WTC11 (cell line): ENCODE results near the gene TTC19.

Experiments
- CBFB ChIP-seq: sonication (generic); formaldehyde crosslinking; IDR thresholded peaks from 2 replicates; pipeline ENCODE4 v1.8.1; 2022; ENCODE audit warnings: mild to moderate bottlenecking, low read depth, missing genetic modification reagents
- CREB1 ChIP-seq: sonication (generic); formaldehyde crosslinking; IDR thresholded peaks from 2 replicates; pipeline ENCODE4 v1.8.0; 2023; ENCODE audit warnings: mild to moderate bottlenecking, missing genetic modification reagents
- CREM ChIP-seq: sonication (generic); formaldehyde crosslinking; IDR thresholded peaks from 2 replicates; pipeline ENCODE4 v1.8.1; 2022; ENCODE audit warnings: mild to moderate bottlenecking, missing genetic modification reagents, moderate library complexity
- ETV6 ChIP-seq: sonication (generic); formaldehyde crosslinking; IDR thresholded peaks from 2 replicates; pipeline ENCODE4 v1.8.1; 2022; ENCODE audit warnings: mild to moderate bottlenecking, missing genetic modification reagents
- FOXK1 ChIP-seq: sonication (generic); formaldehyde crosslinking; IDR thresholded peaks from 2 replicates; pipeline ENCODE4 v1.8.0; 2022; ENCODE audit warnings: mild to moderate bottlenecking, moderate library complexity, missing genetic modification reagents
- ZNF121 ChIP-seq: sonication (generic); formaldehyde crosslinking; IDR thresholded peaks from 2 replicates; pipeline ENCODE4 v1.8.0; 2023; ENCODE audit warnings: missing genetic modification reagents
- TF ChIP-seq, protein P1 (sequence below): fragments of 200-600 bp; IDR thresholded peaks from 2 replicates; pipeline ENCODE4 v1.8.0; 2022; ENCODE audit warnings: antibody characterized with exemption
- TF ChIP-seq, protein P2 (sequence below): fragments of 250-450 bp; sonication (Bioruptor Pico); IDR thresholded peaks from 2 replicates; pipeline ENCODE4 v1.9.0; 2021; ENCODE audit warnings: mild to moderate bottlenecking
- TF ChIP-seq, protein P3 (sequence below): sonication (generic); formaldehyde crosslinking; IDR thresholded peaks from 2 replicates; pipeline ENCODE4 v1.8.0; 2022; ENCODE audit warnings: mild to moderate bottlenecking, missing genetic modification reagents
- TF ChIP-seq, protein P4 (sequence below): sonication (generic); formaldehyde crosslinking; IDR thresholded peaks from 2 replicates; pipeline ENCODE4 v1.8.1; 2022; ENCODE audit warnings: low read depth, mild to moderate bottlenecking, moderate library complexity, missing genetic modification reagents, borderline replicate concordance
- TF ChIP-seq, protein P5 (sequence below): sonication (generic); formaldehyde crosslinking; IDR thresholded peaks from 2 replicates; pipeline ENCODE4 v1.8.0; 2022; ENCODE audit warnings: mild to moderate bottlenecking, missing genetic modification reagents
- TF ChIP-seq, protein P6 (sequence below): sonication (generic); formaldehyde crosslinking; IDR thresholded peaks from 2 replicates; pipeline ENCODE4 v1.8.0; 2022; ENCODE audit warnings: missing genetic modification reagents
- TF ChIP-seq, protein P7 (sequence below): sonication (generic); formaldehyde crosslinking; IDR thresholded peaks from 2 replicates; pipeline ENCODE4 v1.8.1; 2023; ENCODE audit warnings: mild to moderate bottlenecking, missing genetic modification reagents, moderate library complexity

DNA sequence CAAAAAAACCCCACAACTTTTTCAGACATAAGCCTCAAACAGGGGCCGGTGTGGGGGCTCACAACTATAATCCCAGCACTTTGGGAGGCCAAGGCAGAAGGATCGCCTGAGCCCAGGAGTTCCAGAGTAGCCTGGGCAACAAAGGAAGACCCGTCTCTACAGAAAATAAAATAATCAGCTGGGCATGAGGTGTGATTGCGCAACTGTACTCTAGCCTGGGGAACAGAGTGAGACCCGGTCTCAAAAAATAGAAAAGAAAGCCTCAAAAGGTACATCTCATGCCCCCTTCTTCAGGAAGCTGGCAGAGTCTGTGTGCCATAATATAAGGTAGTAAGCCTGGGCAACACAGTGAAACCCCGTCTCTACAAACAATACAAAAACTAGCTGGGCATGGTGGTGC, 3.3 kb upstream of the TTC19 start:
- TF ChIP-seq, protein P1, sequence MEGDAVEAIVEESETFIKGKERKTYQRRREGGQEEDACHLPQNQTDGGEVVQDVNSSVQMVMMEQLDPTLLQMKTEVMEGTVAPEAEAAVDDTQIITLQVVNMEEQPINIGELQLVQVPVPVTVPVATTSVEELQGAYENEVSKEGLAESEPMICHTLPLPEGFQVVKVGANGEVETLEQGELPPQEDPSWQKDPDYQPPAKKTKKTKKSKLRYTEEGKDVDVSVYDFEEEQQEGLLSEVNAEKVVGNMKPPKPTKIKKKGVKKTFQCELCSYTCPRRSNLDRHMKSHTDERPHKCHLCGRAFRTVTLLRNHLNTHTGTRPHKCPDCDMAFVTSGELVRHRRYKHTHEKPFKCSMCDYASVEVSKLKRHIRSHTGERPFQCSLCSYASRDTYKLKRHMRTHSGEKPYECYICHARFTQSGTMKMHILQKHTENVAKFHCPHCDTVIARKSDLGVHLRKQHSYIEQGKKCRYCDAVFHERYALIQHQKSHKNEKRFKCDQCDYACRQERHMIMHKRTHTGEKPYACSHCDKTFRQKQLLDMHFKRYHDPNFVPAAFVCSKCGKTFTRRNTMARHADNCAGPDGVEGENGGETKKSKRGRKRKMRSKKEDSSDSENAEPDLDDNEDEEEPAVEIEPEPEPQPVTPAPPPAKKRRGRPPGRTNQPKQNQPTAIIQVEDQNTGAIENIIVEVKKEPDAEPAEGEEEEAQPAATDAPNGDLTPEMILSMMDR, result no peak
- TF ChIP-seq, protein P2, sequence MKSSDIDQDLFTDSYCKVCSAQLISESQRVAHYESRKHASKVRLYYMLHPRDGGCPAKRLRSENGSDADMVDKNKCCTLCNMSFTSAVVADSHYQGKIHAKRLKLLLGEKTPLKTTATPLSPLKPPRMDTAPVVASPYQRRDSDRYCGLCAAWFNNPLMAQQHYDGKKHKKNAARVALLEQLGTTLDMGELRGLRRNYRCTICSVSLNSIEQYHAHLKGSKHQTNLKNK, result no peak
- TF ChIP-seq CBFB (no peak), ETV6 (CRISPR knock-in tag) (no peak), ZNF121 (no peak), FOXK1 (CRISPR knock-in tag) (no peak), CREM (CRISPR knock-in tag) (no peak), CREB1 (CRISPR knock-in tag) (no peak)
- TF ChIP-seq, protein P3, sequence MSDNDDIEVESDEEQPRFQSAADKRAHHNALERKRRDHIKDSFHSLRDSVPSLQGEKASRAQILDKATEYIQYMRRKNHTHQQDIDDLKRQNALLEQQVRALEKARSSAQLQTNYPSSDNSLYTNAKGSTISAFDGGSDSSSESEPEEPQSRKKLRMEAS (CRISPR knock-in tag), result no peak
- TF ChIP-seq, protein P4, sequence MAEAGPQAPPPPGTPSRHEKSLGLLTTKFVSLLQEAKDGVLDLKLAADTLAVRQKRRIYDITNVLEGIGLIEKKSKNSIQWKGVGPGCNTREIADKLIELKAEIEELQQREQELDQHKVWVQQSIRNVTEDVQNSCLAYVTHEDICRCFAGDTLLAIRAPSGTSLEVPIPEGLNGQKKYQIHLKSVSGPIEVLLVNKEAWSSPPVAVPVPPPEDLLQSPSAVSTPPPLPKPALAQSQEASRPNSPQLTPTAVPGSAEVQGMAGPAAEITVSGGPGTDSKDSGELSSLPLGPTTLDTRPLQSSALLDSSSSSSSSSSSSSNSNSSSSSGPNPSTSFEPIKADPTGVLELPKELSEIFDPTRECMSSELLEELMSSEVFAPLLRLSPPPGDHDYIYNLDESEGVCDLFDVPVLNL (CRISPR knock-in tag), result no peak
- TF ChIP-seq, protein P5, sequence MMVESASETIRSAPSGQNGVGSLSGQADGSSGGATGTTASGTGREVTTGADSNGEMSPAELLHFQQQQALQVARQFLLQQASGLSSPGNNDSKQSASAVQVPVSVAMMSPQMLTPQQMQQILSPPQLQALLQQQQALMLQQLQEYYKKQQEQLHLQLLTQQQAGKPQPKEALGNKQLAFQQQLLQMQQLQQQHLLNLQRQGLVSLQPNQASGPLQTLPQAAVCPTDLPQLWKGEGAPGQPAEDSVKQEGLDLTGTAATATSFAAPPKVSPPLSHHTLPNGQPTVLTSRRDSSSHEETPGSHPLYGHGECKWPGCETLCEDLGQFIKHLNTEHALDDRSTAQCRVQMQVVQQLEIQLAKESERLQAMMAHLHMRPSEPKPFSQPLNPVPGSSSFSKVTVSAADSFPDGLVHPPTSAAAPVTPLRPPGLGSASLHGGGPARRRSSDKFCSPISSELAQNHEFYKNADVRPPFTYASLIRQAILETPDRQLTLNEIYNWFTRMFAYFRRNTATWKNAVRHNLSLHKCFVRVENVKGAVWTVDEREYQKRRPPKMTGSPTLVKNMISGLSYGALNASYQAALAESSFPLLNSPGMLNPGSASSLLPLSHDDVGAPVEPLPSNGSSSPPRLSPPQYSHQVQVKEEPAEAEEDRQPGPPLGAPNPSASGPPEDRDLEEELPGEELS (CRISPR knock-in tag), result no peak
- TF ChIP-seq, protein P6, sequence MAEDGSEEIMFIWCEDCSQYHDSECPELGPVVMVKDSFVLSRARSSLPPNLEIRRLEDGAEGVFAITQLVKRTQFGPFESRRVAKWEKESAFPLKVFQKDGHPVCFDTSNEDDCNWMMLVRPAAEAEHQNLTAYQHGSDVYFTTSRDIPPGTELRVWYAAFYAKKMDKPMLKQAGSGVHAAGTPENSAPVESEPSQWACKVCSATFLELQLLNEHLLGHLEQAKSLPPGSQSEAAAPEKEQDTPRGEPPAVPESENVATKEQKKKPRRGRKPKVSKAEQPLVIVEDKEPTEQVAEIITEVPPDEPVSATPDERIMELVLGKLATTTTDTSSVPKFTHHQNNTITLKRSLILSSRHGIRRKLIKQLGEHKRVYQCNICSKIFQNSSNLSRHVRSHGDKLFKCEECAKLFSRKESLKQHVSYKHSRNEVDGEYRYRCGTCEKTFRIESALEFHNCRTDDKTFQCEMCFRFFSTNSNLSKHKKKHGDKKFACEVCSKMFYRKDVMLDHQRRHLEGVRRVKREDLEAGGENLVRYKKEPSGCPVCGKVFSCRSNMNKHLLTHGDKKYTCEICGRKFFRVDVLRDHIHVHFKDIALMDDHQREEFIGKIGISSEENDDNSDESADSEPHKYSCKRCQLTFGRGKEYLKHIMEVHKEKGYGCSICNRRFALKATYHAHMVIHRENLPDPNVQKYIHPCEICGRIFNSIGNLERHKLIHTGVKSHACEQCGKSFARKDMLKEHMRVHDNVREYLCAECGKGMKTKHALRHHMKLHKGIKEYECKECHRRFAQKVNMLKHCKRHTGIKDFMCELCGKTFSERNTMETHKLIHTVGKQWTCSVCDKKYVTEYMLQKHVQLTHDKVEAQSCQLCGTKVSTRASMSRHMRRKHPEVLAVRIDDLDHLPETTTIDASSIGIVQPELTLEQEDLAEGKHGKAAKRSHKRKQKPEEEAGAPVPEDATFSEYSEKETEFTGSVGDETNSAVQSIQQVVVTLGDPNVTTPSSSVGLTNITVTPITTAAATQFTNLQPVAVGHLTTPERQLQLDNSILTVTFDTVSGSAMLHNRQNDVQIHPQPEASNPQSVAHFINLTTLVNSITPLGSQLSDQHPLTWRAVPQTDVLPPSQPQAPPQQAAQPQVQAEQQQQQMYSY (CRISPR knock-in tag), result no peak
- TF ChIP-seq, protein P7, sequence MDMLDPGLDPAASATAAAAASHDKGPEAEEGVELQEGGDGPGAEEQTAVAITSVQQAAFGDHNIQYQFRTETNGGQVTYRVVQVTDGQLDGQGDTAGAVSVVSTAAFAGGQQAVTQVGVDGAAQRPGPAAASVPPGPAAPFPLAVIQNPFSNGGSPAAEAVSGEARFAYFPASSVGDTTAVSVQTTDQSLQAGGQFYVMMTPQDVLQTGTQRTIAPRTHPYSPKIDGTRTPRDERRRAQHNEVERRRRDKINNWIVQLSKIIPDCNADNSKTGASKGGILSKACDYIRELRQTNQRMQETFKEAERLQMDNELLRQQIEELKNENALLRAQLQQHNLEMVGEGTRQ (CRISPR knock-in tag), result no peak
